Adrenal gland (tissue), 5 donors: ENCODE measurements around the gene GAGE12F.
"Not testable (repeated sequence)": the region's sequence is repeated elsewhere in the genome, so short reads cannot be mapped to it uniquely, and the experiment has no call there.

Experiments
- CTCF ChIP-seq, 6 experiments: fragments of 450-650 bp in 4 of 6; fragments of 200-600 bp in 2 of 6; sonication (generic) in 1 of 6; IDR thresholded peaks; 1 replicate in 5 of 6; 2 replicates in 1 of 6; pipeline versions ENCODE4 v1.5.1 to v1.8.0; 2016 to 2021; ENCODE audit warnings: antibody characterized with exemption in 6 of 6, mild to moderate bottlenecking in 2 of 6, moderate library complexity in 1 of 6
- POLR2A ChIP-seq, 2 donors: fragments of 450-650 bp; IDR thresholded peaks; one replicate each; pipeline ENCODE4 v1.6.1; 2017; ENCODE audit warnings: antibody characterized with exemption in 2 of 2, mild to moderate bottlenecking in 2 of 2, moderate library complexity in 1 of 2
- donor health status: DM: no; HTN: no; CAD: no.

GRCh38 chrX:49568728-49569127 is 8.1 kb downstream of the GAGE12F start:
- not testable (repeated sequence) for TF ChIP-seq POLR2A, CTCF (IDR thresholded peaks at IDR 0.05)
